Ishikawa (cell line): ENCODE results near the gene RYR3.
A peak's percentile ranks its signal among the peaks of the same experiment; 100 is the strongest.

ENCODE experiments used
- CEBPB ChIP-seq: IDR thresholded peaks from 2 replicates; pipeline ENCODE4 v1.6.1; 2012
- CREB1 ChIP-seq: IDR thresholded peaks from 2 replicates; pipeline ENCODE4 v1.6.1; 2012; ENCODE audit warnings: low read depth
- EGR1 ChIP-seq: IDR thresholded peaks from 2 replicates; pipeline ENCODE4 v1.6.1; 2012
- EP300 ChIP-seq: IDR thresholded peaks from 2 replicates; pipeline ENCODE4 v1.6.1; 2012; ENCODE audit warnings: borderline replicate concordance
- FOXM1 ChIP-seq: IDR thresholded peaks from 2 replicates; pipeline ENCODE4 v1.6.1; 2012; ENCODE audit warnings: low read depth, borderline replicate concordance
- NFIC ChIP-seq: IDR thresholded peaks from 2 replicates; pipeline ENCODE4 v1.6.1; 2012
- RAD21 ChIP-seq: IDR thresholded peaks from 2 replicates; pipeline ENCODE4 v1.6.1; 2012; ENCODE audit warnings: low read depth
- TAF1 ChIP-seq: IDR thresholded peaks from 2 replicates; pipeline ENCODE4 v1.6.1; 2012; ENCODE audit warnings: low read depth, mild to moderate bottlenecking
- TCF12 ChIP-seq: IDR thresholded peaks from 2 replicates; pipeline ENCODE4 v1.6.1; 2012; ENCODE audit warnings: low read depth
- TEAD4 ChIP-seq: IDR thresholded peaks from 2 replicates; pipeline ENCODE4 v1.6.1; 2012
- YY1 ChIP-seq: IDR thresholded peaks from 2 replicates; pipeline ENCODE4 v1.6.1; 2012; ENCODE audit warnings: low read depth
- ZBTB7A ChIP-seq: IDR thresholded peaks from 2 replicates; pipeline ENCODE4 v1.6.1; 2012; ENCODE audit warnings: low read depth
- TF ChIP-seq, protein P1 (sequence below): IDR thresholded peaks from 2 replicates; pipeline ENCODE4 v1.6.1; 2012; ENCODE audit warnings: low read depth, mild to moderate bottlenecking
- TF ChIP-seq, protein P2 (sequence below): IDR thresholded peaks from 2 replicates; pipeline ENCODE4 v1.6.1; 2012
- TF ChIP-seq, protein P3 (sequence below): IDR thresholded peaks from 2 replicates; pipeline ENCODE4 v1.6.1; 2012

RYR3 gene

DNA sequence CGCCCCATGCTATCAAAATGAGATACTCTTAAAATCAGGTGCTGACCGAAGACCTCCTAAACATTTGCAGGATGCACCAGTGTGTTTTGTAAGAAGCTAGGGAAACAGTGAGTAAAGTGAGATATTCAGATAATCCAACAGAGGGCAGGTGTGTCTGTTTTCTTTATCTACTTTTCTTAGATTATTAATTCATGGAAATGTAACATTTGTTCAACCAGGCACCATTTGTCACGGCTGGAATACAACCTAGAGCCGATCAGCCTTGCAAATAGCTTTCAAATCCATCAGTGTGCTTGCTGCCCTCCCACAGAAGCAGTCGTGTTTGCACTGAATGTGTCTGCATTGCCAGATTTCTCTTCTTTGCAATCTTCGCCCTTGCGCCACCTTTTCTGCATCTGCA lies 455.6 kb downstream of the RYR3 start:
- TF ChIP-seq CEBPB, result no peak
- TF ChIP-seq RAD21, result peak; percentile 10; the same call in 1 of the 2 replicates

DNA sequence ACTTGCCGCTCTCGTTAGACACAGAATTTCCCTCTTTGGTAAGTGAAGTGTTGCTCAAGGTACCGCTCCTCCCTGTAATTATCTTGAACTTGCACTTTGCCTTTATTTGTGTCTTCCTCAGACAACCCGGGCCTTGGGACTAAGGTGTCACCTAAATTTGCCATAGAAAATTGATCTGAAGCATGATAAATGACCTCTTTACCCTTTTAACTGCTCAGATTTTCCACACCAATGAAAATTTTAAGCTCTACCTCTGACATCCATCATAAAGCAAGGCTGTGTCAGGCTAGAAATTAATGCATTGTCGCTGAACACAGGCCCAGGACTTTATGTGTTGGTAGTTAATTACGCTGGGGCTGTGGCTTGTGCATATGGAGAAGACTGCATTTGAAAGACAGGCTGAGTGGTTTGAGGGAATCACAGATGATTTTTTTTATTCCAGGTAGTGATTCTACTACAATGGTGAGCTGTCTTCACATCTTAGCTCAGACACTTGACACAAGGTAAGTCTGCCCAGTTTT lies 458.0 kb downstream of the RYR3 start:
- no peak for TF ChIP-seq NFIC
- no peak for TF ChIP-seq TEAD4
- no peak for TF ChIP-seq EP300
- TF ChIP-seq, protein P1, sequence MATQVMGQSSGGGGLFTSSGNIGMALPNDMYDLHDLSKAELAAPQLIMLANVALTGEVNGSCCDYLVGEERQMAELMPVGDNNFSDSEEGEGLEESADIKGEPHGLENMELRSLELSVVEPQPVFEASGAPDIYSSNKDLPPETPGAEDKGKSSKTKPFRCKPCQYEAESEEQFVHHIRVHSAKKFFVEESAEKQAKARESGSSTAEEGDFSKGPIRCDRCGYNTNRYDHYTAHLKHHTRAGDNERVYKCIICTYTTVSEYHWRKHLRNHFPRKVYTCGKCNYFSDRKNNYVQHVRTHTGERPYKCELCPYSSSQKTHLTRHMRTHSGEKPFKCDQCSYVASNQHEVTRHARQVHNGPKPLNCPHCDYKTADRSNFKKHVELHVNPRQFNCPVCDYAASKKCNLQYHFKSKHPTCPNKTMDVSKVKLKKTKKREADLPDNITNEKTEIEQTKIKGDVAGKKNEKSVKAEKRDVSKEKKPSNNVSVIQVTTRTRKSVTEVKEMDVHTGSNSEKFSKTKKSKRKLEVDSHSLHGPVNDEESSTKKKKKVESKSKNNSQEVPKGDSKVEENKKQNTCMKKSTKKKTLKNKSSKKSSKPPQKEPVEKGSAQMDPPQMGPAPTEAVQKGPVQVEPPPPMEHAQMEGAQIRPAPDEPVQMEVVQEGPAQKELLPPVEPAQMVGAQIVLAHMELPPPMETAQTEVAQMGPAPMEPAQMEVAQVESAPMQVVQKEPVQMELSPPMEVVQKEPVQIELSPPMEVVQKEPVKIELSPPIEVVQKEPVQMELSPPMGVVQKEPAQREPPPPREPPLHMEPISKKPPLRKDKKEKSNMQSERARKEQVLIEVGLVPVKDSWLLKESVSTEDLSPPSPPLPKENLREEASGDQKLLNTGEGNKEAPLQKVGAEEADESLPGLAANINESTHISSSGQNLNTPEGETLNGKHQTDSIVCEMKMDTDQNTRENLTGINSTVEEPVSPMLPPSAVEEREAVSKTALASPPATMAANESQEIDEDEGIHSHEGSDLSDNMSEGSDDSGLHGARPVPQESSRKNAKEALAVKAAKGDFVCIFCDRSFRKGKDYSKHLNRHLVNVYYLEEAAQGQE, result no peak
- no peak for TF ChIP-seq ZBTB7A
- TF ChIP-seq, protein P2, sequence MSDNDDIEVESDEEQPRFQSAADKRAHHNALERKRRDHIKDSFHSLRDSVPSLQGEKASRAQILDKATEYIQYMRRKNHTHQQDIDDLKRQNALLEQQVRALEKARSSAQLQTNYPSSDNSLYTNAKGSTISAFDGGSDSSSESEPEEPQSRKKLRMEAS, result no peak
- no peak for TF ChIP-seq RAD21
- TF ChIP-seq, protein P3, sequence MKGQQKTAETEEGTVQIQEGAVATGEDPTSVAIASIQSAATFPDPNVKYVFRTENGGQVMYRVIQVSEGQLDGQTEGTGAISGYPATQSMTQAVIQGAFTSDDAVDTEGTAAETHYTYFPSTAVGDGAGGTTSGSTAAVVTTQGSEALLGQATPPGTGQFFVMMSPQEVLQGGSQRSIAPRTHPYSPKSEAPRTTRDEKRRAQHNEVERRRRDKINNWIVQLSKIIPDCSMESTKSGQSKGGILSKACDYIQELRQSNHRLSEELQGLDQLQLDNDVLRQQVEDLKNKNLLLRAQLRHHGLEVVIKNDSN, result no peak
- no peak for TF ChIP-seq TCF12
- TF ChIP-seq EGR1, result no peak
- TF ChIP-seq TAF1, result no peak
- TF ChIP-seq YY1, result no peak
- TF ChIP-seq CEBPB, result no peak
- TF ChIP-seq FOXM1, result no peak
- TF ChIP-seq CREB1, result no peak

DNA sequence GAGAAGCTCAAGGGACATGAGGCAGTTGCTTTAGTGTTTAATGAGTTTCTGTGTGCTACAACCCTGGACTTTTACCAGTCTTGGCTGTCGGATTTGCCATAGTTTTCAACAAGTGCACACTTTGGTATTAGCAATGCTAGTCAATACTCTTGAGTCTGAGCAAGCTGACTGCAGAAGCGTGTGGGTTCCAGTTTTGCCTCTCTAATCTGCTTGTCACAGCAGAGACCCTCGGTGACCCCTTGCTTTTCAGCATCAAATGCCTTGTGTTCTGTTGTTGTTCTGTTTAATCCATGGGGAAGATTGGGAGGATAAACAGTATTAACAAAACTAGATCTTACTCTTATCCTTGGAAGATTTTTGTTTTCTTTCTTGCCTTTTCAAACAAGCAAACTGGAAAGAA lies 463.2 kb downstream of the RYR3 start:
- no peak for TF ChIP-seq FOXM1
- TF ChIP-seq TEAD4, result no peak
- no peak for TF ChIP-seq YY1

DNA sequence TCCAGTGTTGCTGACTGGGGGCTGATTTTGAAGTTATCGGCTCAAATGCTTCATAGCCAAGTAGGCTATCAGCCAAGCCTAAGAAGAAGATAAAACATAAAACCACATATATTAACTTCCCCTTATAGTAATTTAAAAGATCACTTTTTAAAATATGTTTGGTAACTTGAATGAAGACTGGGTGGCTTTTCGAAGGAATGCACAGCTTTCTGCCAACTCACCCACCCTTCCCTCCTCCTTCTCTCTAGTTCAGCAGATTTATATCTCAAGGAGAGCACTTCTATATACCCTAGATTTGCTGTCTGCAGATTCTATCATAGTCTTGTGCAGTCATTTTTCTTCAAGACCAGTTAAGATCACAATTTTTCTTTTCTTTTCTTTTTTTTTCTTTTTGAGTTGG lies 468.1 kb downstream of the RYR3 start:
- TF ChIP-seq NFIC (no peak), CREB1 (no peak), CEBPB (no peak), EP300 (no peak), EGR1 (no peak), FOXM1 (no peak), ZBTB7A (no peak), YY1 (no peak)
- TF ChIP-seq, protein P3, result no peak
- TF ChIP-seq, protein P1, result no peak
- TF ChIP-seq, protein P2, result no peak

DNA sequence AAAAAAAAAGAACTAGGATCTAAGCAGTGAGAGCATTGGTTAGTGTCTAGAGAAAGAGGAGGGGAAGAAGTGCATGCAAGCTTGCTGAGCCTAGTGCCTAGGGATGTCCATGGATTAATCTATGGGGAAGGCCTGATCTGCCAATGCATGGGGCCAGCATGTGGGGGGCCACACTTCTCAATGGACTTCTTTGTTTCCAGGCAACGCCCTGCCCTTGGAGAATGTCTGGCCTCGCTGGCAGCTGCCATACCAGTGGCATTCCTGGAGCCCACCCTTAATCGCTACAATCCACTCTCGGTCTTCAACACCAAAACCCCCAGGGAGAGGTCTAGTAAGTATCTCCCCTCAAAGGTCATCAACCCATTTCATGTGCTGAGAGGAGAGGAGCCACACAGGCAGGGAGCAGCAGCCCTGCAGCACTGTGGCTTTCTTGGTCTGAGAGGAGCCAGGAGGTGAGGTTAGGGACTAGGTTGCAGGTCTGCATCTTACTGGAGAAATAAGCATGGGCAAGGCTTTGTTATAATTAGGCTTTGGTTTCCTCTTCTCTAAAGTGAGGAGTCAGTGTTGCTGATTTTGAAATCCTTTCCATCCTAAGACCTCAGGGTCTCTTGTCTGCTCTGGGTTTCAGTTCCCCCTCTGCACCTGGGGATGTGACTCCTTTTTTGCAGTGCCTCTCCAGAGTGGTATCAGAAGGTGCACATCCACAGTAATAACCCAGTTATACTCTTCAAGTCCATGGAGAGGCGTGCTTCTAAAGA lies 469.4 kb downstream of the RYR3 start:
- TF ChIP-seq NFIC (no peak), FOXM1 (no peak), TCF12 (no peak), RAD21 (no peak), ZBTB7A (no peak), CEBPB (no peak), YY1 (no peak), CREB1 (no peak), TAF1 (no peak), EP300 (no peak), TEAD4 (no peak), EGR1 (no peak)
- TF ChIP-seq, protein P2, result no peak
- TF ChIP-seq, protein P1, result no peak
- TF ChIP-seq, protein P3, result no peak
